Effector CD4-positive, alpha-beta T cell (primary cell): ENCODE data around the gene EN2. TPM values are rescaled to one million over a fixed set of nuclear protein-coding genes. Genes with fewer than 3 reads are reported as not detected.

Experiments used
- DNase-seq: peaks from one replicate; pipeline ENCODE4 v3.0.0-alpha.2; 2020
- total RNA-seq: gene quantifications from one replicate; lab custom pipeline; 2026; lab: John Stamatoyannopoulos, UW

Gene EN2
- not detected for total RNA-seq

DNA sequence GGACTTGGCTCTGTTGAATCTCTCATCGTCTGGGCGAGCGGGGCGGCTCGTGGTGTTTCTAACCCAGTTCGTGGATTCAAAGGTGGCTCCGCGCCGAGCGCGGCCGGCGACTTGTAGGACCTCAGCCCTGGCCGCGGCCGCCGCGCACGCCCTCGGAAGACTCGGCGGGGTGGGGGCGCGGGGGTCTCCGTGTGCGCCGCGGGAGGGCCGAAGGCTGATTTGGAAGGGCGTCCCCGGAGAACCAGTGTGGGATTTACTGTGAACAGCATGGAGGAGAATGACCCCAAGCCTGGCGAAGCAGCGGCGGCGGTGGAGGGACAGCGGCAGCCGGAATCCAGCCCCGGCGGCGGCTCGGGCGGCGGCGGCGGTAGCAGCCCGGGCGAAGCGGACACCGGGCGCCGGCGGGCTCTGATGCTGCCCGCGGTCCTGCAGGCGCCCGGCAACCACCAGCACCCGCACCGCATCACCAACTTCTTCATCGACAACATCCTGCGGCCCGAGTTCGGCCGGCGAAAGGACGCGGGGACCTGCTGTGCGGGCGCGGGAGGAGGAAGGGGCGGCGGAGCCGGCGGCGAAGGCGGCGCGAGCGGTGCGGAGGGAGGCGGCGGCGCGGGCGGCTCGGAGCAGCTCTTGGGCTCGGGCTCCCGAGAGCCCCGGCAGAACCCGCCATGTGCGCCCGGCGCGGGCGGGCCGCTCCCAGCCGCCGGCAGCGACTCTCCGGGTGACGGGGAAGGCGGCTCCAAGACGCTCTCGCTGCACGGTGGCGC, at the start of gene EN2:
EN2 (plus strand) TSS at position 19 of the 767 bp plus-strand sequence; CDS start at position 268, 249 bp downstream.
- no peak for DNase-seq

DNA sequence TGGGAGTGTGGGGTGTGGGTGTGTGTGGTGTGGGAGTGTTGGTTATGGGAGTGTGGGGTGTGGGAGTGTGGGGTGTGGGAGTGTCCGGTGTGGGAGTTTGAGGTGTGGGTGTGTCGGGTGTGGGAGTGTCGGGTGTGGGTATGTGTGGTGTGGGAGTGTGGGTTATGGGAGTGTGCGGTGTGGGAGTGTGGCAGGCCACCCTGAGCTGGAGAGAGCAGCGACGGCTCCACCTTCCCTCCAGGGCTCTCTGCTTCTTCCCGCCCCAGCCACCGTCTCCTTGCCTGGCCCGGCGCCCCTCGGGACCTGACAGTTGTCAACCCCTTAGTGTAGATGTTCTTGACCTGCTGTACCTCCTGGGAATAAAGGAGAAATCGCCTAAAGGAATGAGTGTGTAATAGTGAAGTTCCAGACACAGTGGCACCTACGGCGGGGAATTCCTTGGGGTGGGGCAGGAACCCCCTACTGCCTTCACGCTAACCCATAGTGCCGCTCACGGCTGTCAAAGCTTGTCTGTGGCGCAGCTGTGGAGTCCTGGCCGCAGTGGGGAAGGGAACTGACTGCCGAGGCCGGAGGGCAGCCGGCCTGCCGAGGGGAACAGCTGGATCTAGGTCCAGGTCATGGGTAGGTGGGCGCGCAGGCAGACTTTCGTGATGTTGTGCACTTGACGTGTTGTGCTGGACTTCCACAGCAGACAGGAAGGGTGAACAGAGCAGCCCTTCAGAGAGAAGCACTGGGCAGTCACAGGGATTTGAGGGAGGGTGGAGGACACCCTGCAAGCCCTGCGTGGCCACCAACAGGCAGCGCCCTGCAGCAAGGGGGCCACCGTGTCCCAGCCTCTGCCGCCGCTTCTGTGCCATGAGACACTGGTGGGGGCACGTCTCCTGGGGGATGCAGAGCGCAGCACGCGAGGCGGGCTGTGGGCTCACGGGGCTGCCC, 49.0 kb upstream of the EN2 start:
- DNase-seq: no peak

DNA sequence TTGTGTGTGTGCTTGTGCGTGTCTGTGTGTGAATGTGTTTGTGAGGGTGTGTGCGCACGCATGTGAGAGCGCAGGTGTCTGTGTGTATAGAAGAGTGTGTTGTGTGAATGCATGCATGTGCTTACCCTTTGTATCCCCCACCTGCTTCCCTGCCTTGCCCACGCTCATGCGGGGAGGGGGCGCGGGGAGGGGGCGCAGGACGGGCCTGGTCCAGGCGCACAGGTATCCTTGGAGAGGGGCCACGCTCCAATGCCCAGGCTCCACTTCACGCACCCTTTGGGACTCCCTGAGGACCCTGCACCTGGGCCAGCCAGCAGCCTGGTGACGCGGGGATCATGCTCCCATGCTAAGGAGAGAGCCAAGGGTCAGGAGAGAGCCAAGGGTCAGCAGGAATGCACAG, 47.9 kb upstream of the EN2 start:
- DNase-seq: no peak

DNA sequence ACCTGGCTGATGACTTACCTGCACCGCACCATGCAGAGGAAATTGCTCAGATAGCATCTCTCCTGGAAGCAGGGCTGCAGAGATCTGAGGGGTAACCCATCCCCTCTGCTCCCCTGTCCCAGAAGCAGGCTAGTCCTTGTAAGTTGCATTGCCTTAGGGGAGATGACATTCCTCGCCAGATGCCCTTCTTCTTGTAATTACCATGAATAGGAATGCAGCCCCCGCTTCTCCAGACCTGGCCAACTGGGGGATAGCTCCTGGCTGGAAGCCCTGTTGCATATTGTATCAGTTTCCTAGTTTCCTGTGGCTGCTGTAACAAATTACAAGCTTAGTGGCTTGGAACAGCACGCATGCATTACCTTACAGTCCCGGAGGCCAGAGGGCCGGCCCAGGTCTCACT, 47.5 kb upstream of the EN2 start:
- DNase-seq: no peak

DNA sequence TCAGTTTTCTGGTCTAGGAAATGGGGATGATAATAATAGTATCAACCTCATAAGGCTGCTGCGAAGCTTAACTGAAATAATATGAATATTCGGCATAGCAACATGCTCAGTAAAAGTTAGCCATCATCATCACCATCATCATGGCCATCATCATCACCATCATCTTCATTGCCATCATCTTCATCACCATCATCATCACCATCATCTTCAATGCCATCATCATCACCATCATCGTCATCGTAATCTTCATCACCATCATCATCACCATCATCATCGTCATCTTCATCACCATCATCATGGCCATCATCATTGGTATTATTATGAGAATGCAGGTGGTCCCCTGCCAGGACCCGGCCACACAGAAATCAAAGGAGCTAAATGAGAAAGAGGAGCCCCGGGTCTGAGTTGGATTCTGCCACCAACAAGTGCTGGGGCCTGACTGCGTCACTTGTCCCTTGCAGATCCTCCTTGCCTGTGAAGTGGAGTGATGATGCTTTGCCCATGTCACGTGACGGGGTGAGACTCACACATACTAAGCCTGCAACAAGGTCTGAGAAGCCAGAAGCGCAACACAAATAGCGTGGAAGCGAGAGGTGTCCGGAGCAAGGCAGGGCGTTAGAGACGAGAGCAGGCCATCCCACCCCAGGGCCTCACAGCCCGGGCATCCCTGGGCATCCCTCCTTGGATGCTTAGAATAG, 46.1 kb upstream of the EN2 start:
- no peak for DNase-seq

DNA sequence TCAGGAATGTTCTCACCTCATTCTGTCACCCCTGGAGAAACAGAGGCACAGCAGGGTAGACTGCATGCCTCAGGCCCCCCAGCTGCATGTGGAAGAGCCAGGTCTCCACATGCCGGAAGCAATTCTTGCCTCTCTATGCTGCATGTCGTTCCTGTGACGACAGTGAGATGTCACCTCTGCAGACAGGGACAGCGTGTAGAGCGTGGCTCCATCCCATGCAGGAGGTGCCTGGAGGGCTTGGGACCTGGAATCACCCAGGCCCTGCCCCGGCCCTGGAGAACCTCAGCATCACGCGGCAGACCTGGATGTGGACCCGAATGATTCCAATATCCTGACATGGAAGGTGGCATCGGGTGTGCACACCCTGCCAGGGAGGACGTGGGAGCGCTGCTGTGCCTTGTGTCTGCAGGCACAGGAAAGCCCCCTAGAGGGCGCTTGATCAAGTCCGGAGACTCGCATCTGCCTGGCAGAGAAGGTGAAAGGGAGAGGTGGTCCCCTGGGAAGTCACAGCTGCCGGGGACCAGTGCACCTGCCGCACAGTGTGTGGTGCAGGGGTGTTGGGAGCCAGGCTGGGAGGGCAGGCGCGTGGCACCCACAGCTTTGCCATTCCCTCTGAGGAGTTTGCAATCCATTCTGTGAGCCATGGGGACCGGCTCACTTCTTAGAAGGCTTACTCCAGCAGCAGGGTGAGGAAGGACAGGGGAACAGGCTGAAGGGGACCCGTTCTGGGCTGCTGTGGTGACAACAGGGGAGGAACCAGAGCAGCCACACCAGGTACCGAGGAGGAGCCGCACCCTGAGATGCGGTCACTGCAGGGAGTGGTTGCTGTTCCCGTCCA, 45.3 kb upstream of the EN2 start:
- no peak for DNase-seq

DNA sequence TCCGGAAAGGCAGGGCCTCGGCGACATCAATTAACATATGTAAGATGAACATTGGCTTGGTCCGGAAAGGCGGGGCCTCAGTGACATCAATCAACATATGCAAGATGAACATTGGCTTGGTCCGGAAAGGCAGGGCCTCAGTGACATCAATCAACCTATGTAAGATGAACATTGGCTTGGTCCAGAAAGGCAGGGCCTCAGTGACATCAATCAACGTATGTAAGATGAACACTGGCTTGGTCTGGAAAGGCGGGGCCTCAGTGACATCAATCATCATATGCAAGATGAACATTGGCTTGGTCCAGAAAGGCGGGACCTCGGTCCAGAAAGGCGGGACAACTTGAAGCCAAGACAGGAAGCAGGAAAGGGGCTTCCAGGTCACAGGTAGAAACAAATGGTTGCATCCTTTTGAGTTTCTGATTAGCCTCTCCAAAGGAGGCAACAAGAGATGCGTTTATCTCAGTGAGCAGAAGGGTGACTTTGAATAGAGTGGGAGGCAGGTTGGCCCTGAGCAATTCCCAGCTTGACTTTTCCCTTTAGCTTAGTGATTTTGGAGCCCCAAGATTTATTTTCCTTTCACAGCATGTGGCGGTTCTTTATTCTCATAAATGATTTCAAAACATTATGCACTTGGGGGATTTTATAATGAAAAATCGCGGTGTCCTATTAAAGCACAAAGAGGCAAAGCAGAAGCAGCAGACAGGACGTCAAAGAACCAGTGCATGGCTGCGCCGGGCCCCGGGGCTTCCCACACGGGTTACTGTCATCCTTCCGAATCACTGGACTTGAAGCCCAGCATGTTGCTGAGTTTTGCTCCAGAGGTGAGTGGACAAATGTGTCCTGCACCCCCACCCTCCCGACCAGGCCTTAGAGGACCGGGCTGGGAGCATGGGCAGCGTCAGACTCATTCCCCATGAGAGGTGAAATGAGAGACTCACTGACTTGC, 43.1 kb upstream of the EN2 start:
- no peak for DNase-seq

DNA sequence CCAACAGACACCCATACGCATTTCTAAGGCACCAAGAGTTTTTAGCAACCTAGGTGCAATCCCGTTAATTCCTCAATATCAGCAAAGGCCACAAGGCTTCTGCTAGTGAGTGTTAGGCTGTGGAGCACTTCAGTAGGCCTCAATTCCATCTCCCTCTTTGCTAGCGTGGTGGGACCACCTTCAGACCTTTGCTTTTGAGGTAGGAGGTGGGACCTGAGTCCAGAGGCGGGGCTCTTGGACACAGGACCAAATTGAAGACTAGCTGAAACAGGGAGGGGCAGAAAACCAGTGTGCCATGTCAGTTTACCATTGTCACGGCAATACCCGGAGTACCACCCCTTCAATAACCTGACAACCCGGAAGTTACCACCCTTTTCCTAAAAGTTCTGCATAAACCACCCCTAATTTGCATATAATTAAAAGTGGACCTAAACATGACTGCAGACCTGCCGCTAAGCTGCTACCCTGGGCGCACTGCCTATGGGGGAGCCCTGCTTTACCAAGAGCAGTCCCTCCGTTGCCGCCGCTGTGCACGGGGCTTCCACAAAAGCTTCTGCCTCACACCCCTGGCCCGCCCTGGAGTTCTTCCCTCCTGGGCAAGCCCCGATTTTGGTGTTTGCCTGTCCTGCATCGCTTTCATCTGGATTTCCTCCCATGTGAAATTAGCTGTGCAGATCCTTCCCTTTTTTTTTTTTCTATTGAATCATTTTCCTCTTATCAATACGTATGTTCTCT, 41.1 kb upstream of the EN2 start:
- no peak for DNase-seq

DNA sequence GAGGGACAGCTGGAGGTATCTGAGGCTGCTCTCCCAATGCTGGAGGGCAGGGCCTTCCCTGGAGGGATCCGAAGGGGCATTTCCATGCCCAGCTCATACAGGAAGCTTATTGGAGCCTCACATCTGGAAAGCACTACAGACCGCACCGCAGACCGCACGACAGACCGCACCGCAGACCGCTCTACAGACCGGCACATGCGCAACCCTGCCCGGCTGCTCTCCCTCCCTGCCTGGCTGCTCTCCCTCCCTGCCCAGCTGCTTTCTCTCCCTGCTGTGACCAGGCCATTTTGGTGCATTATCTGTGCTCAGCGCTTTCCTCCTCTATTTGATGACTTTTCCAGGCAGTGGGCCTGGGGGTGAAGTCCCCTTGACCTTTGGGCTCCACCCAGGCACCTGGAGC, 39.6 kb upstream of the EN2 start:
- DNase-seq: no peak

DNA sequence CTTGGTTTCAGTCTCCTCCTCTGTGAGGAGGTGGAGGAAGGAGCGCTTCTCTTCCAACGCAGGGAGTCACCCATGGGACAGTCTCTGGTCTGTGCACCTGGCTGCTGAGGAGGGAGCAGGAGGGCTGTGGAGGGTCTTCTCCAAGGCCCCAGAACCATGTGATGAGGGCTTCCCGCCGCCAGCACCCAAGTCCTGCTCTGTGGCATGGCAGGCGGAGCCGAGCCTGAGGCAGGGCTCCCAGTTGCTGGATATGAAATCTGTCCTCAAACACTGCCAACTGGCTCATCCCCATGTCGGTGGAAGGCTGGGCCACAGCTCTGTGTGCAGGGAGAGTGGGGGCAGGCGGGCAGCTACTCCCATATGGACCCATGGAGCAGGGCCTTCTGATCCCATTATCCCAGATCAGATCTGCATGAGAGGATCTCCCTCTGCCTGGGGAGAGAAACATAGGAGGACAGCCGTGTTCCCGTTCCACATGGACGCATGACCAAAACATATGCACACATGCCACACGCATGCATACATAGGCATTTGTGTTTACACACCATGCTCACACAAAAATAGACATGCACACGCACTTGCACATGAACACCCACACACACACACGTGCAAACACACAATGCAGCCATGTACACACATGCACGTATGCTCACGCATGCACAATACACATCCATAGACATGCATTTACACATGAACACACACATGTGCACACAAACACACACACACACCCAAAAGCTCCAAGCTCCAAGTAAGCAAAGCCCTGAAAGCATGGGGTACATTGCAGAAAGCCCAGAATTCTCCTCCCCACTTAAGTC, 38.8 kb upstream of the EN2 start:
- DNase-seq: no peak

DNA sequence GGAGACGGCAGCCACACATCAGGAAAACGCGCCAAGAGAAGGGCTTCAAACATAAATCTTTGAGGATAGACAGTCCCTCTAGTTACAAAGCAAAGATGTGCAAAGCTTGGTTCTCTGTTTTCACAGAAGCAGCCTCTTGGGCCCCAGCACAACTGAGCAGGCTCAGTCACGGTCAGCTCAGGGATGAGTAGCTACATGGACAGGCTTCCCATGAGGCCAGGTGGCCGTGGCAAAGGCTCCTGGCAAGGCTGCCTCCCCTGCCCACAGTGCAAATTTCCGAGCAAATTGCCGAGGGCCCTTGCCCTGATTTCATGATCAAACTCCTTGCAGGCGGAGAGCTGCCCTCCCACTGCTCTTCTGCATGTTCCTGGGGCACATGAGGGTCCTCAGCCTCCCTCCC, 37.8 kb upstream of the EN2 start:
- DNase-seq: no peak

DNA sequence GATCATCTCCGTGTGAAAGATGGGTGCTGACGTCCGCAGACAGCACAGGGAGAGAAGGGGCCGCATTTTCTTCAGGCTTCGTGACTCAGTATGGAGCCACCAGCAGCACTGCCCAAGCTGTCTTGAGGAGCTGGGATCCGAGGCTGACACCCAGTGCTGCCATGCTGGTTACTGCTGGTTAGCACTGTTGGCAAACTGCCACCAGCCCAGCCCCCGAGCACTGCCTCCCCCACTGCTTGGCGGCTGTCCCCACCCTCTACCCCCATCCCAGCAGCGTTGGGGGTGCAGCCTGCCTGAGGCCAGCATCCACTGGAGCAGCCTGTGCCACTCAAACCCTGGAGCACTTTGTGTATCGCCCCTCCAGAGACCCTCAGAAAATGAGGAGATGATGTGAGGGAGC, 35.8 kb upstream of the EN2 start:
- no peak for DNase-seq

DNA sequence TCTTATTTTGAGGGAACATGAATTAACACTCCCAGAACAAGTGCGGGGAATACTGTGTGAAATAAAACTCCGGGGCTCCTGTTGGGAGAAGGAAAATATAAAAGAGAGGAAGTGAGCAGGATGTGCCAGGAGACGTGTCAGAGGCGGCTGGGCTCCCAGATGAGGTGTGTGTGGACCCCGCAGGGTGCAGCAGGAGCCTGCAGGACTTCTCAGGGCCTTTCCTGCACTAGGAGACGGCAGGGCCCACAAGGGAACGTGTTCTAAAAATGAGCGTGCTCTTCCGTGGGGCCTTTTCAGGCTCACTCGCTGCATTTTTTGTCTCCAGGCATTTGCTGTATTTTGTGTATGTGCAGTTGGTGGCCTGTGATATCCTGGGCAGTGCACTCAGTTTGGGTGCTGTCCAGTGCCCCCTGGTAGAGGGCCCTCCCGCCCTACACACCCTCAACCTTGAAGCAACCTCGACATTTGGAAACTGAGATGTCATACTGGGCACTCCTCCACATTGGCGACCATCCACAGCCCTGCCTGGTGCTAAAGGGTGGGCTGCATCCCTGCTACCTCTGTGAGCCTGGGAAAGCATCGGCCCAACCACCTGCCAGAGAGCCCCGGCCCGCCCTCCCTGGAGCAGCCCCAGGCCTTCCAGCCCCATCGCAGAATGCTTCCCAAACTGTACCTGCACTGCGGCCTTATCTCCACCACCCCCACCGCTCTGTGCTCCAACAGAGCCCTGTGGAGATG, 35.2 kb upstream of the EN2 start:
- DNase-seq: no peak

DNA sequence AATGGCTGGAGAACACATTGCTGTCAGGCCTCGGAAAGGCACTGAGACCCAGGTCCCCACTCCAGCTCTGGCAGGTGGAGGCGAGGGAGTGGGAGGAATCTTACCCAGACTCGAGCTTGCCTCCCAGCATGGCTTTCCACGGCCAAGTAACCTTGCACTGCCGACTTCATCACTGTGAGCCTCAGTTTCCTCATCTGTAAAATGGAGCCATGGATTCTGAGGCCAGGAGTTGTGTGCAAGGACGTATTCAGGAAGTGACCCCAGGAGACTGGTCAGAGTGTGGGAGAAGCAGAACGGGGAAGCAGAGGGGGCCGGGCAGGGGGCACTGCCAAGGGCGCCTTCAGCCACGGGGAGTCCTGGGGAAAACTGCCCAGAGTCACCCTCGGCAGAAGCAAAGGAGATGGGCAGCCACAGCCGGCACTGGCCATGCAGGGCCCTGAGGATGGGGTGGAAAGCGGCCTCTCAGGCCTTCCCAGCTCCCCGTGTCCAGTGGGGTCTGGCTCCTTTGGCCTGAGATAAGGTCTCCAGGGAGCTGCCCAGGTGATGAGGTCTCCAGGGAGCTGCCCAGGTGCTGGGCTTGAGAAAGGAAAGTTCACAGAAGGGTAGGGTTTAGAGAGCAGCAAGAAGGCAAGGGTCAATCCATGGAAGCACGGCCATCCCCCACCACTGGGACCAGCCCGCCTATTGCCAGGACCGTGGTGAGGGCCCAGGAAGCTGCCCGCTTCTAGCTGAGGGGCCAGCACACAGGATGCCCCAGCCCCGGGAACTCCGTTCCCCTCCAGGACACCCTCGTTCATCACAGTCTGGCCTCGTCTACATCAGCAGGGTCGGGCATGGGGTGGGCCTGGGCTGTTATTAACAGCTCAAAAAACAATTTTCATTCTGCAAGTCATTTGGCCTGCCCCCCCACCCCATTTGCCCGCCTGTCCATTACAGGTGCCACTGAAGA, 34.3 kb upstream of the EN2 start:
- no peak for DNase-seq

DNA sequence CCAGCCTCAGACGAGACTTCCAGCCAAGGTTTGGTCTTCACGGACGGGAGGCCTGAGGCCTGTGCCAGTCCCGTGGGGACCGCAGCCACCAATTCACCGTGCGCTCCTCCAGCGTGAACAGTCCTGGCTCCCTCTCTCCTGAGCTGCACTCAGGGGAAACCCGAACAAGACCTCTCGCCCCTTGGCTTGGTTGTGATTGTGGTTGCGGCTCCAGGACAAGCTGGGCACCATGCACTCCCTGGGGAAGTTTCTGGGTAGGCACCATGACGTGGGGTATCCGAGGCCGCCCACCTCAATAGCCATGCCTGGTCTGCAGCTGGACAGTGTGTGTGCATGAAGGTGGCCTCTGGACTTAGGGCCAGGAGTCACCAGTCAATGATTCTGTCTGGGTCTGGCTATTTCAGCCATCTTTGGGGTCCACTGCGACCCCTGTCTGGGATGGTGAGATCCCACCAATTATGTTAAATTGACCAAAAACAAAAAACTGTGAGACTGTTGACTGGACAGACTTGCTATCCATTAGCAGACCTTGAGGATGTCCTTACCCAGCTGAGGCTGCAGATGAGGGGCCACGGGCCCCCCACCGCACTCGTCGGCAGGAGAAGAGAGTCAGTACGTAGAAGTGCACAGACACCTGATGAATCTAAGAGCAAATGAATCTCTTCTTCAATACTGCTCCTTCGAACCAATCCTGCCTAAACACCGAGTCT, 33.5 kb upstream of the EN2 start:
- no peak for DNase-seq

DNA sequence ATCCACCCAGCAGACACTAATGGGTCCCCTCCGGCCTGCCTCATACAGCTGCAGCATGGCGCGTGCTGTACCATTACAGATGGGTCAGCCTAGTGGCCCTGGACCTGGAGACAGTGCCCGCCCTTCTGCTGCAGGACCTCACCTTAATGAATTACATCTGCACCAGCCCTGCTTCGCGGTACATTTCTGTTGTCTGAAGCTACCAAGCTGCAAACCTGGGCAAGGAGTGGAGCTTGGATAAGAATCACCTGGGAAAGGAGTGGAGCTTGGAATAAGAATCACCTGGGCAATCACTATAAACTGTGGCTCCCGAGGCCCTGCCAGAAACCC, 33.0 kb upstream of the EN2 start:
- DNase-seq: no peak

DNA sequence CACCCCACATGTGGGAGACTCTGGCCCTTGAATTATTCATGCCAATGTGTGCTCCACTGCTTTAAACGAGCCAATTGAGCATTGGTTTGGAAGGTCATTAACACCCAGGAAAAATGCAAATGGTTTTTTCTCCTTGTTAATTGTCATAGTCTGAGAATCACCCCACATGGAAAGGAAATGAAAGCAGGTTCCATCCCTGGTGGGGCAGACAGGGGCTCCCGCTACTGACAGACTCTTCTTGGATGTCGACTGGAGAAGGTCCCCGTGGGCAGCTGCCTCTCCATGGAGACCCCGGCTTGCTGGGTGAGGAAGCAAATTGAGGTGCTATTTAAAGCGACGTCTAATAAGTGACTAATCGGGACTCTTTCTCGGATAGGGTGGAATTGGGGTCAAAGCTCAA, 32.0 kb upstream of the EN2 start:
- no peak for DNase-seq
